GM18870 (cell line): ENCODE measurements around the gene GGTA1.
"Not testable (repeated sequence)": the region's sequence is repeated elsewhere in the genome, so short reads cannot be mapped to it uniquely, and the experiment has no call there.

Experiments
- ATAC-seq: cut with Tn5 transposase; IDR thresholded peaks from one replicate; pipeline ENCODE4 v1.9.1; 2021; ENCODE audit warnings: moderate library complexity; ENCODE audit not compliant: unreplicated experiment

The GGTA1 gene

GRCh38 chr9:121499427-121500164, at the start of gene GGTA1:
GGTA1 (minus strand) TSS chr9:121499844; CDS start chr9:121467922, 31,922 bp downstream.
- ATAC-seq, result no peak

- no peak for ATAC-seq
Measured at GRCh38 chr9:121548666-121549065, 49.0 kb upstream of the GGTA1 start.

GRCh38 chr9:121545875-121546423, 46.3 kb upstream of the GGTA1 start:
- ATAC-seq, result no peak

GRCh38 chr9:121545150-121545874, 45.7 kb upstream of the GGTA1 start:
- no peak for ATAC-seq

GRCh38 chr9:121542025-121542424, 42.4 kb upstream of the GGTA1 start:
- ATAC-seq, result no peak

GRCh38 chr9:121541256-121541655, 41.6 kb upstream of the GGTA1 start:
- no peak for ATAC-seq

GRCh38 chr9:121538221-121538620, 38.6 kb upstream of the GGTA1 start:
- ATAC-seq, result no peak

- no peak for ATAC-seq
Measured at GRCh38 chr9:121537283-121537682, 37.6 kb upstream of the GGTA1 start.

GRCh38 chr9:121532881-121533280, 33.2 kb upstream of the GGTA1 start:
- ATAC-seq, result no peak

GRCh38 chr9:121529237-121529987, 29.8 kb upstream of the GGTA1 start:
- no peak for ATAC-seq

GRCh38 chr9:121528642-121529041, 29.0 kb upstream of the GGTA1 start:
- no peak for ATAC-seq

GRCh38 chr9:121527371-121527770, 27.7 kb upstream of the GGTA1 start:
- no peak for ATAC-seq

- not testable (repeated sequence) for ATAC-seq
Measured at GRCh38 chr9:121519688-121520087, 20.0 kb upstream of the GGTA1 start.

GRCh38 chr9:121518634-121519033, 19.0 kb upstream of the GGTA1 start:
- ATAC-seq, result no peak

GRCh38 chr9:121513166-121513565, 13.5 kb upstream of the GGTA1 start:
- ATAC-seq, result not testable (repeated sequence)

GRCh38 chr9:121510766-121511550, 11.3 kb upstream of the GGTA1 start:
- no peak for ATAC-seq

GRCh38 chr9:121509180-121509579, 9.5 kb upstream of the GGTA1 start:
- ATAC-seq, result no peak

GRCh38 chr9:121508415-121508814, 8.8 kb upstream of the GGTA1 start:
- no peak for ATAC-seq

GRCh38 chr9:121505903-121506735, 6.5 kb upstream of the GGTA1 start:
- ATAC-seq, result no peak

- ATAC-seq, result no peak
Measured at GRCh38 chr9:121503444-121503843, 3.8 kb upstream of the GGTA1 start.
